Mesenchymal stem cell (in vitro differentiated cells and primary cell): ENCODE data around the gene RUNDC3A.

Experiments
- DNase-seq: peaks from one replicate; pipeline ENCODE4 v3.0.0-alpha.2; 2013
- H2AFZ ChIP-seq: one replicate; pipeline ENCODE4 v1.6.1; 2013; ENCODE audit warnings: low read depth, mild to moderate bottlenecking, control low read depth, inconsistent platforms, low read length, moderate library complexity
- H2AK5ac ChIP-seq: 2 replicates; pipeline ENCODE4 v1.6.1; 2013; ENCODE audit warnings: low read length, moderate library complexity, mild to moderate bottlenecking, inconsistent platforms; ENCODE audit not compliant: severe bottlenecking
- H2BK120ac ChIP-seq: one replicate; pipeline ENCODE4 v1.6.1; 2013; ENCODE audit warnings: low read depth, mild to moderate bottlenecking, inconsistent platforms, low read length, moderate library complexity
- H2BK12ac ChIP-seq, 2 experiments: one replicate each; pipeline ENCODE4 v1.6.1; 2013; ENCODE audit warnings: inconsistent platforms in 2 of 2, low read length in 2 of 2, mild to moderate bottlenecking in 2 of 2, moderate library complexity in 2 of 2, control low read depth in 1 of 2
- H2BK15ac ChIP-seq: one replicate; pipeline ENCODE4 v1.6.1; 2013; ENCODE audit warnings: mild to moderate bottlenecking, low read depth, inconsistent platforms; ENCODE audit not compliant: poor library complexity, severe bottlenecking
- H2BK5ac ChIP-seq: 2 replicates; pipeline ENCODE4 v1.6.1; 2013; ENCODE audit warnings: low read depth, mild to moderate bottlenecking, low read length, control low read depth, inconsistent platforms; ENCODE audit not compliant: poor library complexity, severe bottlenecking
- H3K14ac ChIP-seq, 2 experiments: one replicate each; pipeline ENCODE4 v1.6.1; 2013; ENCODE audit warnings: inconsistent platforms in 2 of 2, low read length in 2 of 2, control low read depth in 1 of 2, mild to moderate bottlenecking in 1 of 2, moderate library complexity in 1 of 2
- H3K18ac ChIP-seq, 2 experiments: one replicate each; pipeline ENCODE4 v1.6.1; 2013; ENCODE audit warnings: inconsistent platforms in 2 of 2, low read length in 2 of 2, control low read depth in 1 of 2, low read depth in 1 of 2, mild to moderate bottlenecking in 1 of 2
- H3K23ac ChIP-seq, 2 experiments: one replicate each; pipeline ENCODE4 v1.6.1; 2013; ENCODE audit warnings: inconsistent platforms in 2 of 2, low read length in 2 of 2, mild to moderate bottlenecking in 2 of 2, moderate library complexity in 2 of 2, control low read depth in 1 of 2
- H3K27ac ChIP-seq: 2 replicates; pipeline ENCODE4 v1.5.1; 2013; ENCODE audit warnings: mild to moderate bottlenecking, moderate library complexity, low read length, control low read depth, inconsistent platforms; ENCODE audit not compliant: poor library complexity, severe bottlenecking
- H3K27me3 ChIP-seq, 2 experiments: 2 replicates each; pipeline versions ENCODE4 v1.6.1 to v1.7.0; 2013; ENCODE audit warnings: low read length in 2 of 2, mild to moderate bottlenecking in 2 of 2, moderate library complexity in 2 of 2, control low read depth in 1 of 2, inconsistent platforms in 1 of 2; ENCODE audit not compliant: control insufficient read depth in 1 of 2, insufficient read depth in 1 of 2
- H3K36me3 ChIP-seq, 2 experiments: 2 replicates each; pipeline versions ENCODE4 v1.6.1 to v1.7.0; 2013; ENCODE audit warnings: low read length in 2 of 2, control low read depth in 1 of 2, inconsistent platforms in 1 of 2, low read depth in 1 of 2, mild to moderate bottlenecking in 1 of 2; ENCODE audit not compliant: insufficient read depth in 2 of 2, control insufficient read depth in 1 of 2
- H3K4ac ChIP-seq, 2 experiments: one replicate each; pipeline ENCODE4 v1.6.1; 2013; ENCODE audit warnings: inconsistent platforms in 2 of 2, low read length in 2 of 2, mild to moderate bottlenecking in 2 of 2, moderate library complexity in 2 of 2, control low read depth in 1 of 2, low read depth in 1 of 2
- H3K4me1 ChIP-seq: 2 replicates; pipeline ENCODE4 v1.6.1; 2013; ENCODE audit warnings: low read depth, low read length, control low read depth; ENCODE audit not compliant: control insufficient read depth, insufficient read depth
- H3K4me2 ChIP-seq: 2 replicates; pipeline ENCODE4 v1.6.1; 2013; ENCODE audit warnings: low read length, mild to moderate bottlenecking, inconsistent platforms; ENCODE audit not compliant: poor library complexity, severe bottlenecking
- H3K4me3 ChIP-seq, 2 experiments: 2 replicates each; pipeline versions ENCODE4 v1.5.1 to v1.7.0; 2013; ENCODE audit warnings: low read length in 2 of 2, mild to moderate bottlenecking in 2 of 2, control low read depth in 1 of 2, low read depth in 1 of 2; ENCODE audit not compliant: insufficient read depth in 1 of 2
- H3K79me1 ChIP-seq: replicated peaks from 2 replicates; pipeline ENCODE4 v1.6.1; 2013; ENCODE audit warnings: mild to moderate bottlenecking, control low read depth, low read length, inconsistent platforms; ENCODE audit not compliant: poor library complexity, severe bottlenecking
- H3K9ac ChIP-seq: 2 replicates; pipeline ENCODE4 v1.7.0; 2013; ENCODE audit warnings: mild to moderate bottlenecking, low read length, moderate library complexity
- H3K9me3 ChIP-seq: 2 replicates; pipeline ENCODE4 v1.7.0; 2013; ENCODE audit warnings: mild to moderate bottlenecking, low read length; ENCODE audit not compliant: control insufficient read depth
- H4K8ac ChIP-seq: one replicate; pipeline ENCODE4 v1.6.1; 2013; ENCODE audit warnings: inconsistent platforms, mild to moderate bottlenecking, low read length, moderate library complexity
- H4K91ac ChIP-seq: one replicate; pipeline ENCODE4 v1.6.1; 2013; ENCODE audit warnings: mild to moderate bottlenecking, low read length, inconsistent platforms
- WGBS: methylation state at CpG from one replicate; pipeline ENCODE4 v1.1.7; 2013; ENCODE audit warnings: mixed read lengths; 5-methylcytosine and 5-hydroxymethylcytosine counted together

The RUNDC3A gene

DNA sequence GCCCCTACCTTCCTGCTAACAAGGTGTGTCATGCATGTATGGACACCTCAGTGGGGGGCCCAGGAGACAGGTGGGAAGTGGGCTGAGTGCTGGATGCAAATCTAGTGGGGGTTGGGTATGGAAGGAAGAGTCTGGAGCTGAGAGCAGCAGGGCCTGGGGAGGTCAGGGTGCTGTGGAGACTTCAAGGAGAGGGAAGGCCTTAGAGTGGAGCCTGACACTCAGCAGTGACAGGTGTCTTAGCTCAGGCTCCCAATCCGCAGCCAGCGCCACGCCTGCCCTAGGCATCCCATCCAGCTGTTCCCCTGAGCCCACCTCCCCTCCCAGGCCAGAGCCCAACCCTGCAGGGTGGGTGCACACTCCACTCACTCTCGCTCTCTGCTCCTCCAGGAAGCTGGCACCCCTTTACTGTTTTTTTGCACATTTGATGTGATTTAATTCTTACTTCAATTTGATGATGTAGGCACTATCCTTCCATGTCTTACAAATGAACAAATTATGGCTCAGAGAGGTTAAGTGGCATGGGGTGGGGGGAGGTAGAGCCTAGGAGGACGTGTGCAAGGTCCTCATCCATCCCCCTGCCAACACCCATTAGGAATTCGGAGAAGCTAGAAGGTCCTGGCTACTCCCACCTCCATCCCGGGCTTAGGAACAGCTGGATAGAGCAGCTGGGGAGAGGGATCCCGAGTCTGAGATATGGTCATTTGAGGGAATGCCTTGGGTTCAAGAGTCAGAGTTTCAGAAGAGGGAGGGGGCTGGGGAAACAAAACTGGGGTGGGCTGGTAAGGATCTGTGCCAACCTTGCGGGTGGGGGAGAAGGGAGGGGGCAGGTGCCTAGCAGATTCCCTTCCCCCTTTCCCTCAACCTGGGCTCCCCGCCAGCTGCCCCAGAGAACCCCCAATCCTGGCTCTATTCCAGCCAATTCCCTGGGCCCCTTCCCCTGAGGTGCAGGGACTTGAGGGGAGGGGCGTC, 53.2 kb downstream of the RUNDC3A start:
- Histone ChIP-seq H3K4me3 (no peak overlapping the region), H2AFZ (no peak overlapping the region), H3K27ac (no peak overlapping the region), H3K9ac (no peak overlapping the region), H2BK12ac (peak overlapping the region; percentile 65 to 69), H3K4me1 (peaks cover 40% of the 10 kb centered on the region), H4K8ac (no peak overlapping the region), H3K23ac (peak overlapping the region in 1 of 2 experiments; percentile 23), H3K79me1 (peaks cover 39% of the 10 kb centered on the region), H2BK120ac (no peak overlapping the region), H3K18ac (peak overlapping the region; percentile 55 to 85), H3K14ac (peak overlapping the region in 1 of 2 experiments; percentile 53), H3K36me3 (peaks cover 0 to 13% of the 10 kb centered on the region in 2 experiments), H4K91ac (peak overlapping the region; percentile 91), H3K27me3 (peaks cover 15 to 19% of the 10 kb centered on the region in 2 experiments), H3K4ac (no peak overlapping the region), H2AK5ac (peak overlapping the region; percentile 63), H2BK15ac (no peak overlapping the region), H3K9me3 (no peaks in the 10 kb centered on the region), H3K4me2 (peak overlapping the region; percentile 85), H2BK5ac (peak overlapping the region; percentile 49)
- 65% methylated on average over 7 of the region's 11 CpGs for WGBS
- no peak for DNase-seq

DNA sequence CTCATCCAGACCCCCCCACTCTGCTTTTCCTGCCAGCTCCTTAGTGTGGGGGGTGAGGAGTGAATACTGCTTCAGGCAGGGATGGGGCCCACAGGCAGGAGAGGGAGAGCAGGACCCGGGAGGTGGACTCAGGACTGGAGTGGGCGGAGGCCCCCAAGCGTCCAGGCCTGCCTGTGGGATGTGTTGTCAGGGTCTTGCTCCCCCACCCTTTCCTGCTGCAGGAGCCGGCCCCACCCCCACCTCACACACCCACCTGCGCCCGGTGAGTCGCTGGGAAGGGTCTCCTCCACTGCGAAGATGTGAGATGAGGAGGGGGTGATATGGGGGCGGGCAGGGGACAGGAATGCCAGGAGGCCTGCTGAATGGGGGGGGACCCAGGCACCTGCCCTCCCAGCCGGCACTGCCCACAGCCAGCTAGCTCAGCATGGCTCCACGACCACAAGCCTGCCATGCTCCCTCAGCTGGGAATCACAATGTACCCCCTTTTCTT, 54.1 kb downstream of the RUNDC3A start:
- no peak for DNase-seq

DNA sequence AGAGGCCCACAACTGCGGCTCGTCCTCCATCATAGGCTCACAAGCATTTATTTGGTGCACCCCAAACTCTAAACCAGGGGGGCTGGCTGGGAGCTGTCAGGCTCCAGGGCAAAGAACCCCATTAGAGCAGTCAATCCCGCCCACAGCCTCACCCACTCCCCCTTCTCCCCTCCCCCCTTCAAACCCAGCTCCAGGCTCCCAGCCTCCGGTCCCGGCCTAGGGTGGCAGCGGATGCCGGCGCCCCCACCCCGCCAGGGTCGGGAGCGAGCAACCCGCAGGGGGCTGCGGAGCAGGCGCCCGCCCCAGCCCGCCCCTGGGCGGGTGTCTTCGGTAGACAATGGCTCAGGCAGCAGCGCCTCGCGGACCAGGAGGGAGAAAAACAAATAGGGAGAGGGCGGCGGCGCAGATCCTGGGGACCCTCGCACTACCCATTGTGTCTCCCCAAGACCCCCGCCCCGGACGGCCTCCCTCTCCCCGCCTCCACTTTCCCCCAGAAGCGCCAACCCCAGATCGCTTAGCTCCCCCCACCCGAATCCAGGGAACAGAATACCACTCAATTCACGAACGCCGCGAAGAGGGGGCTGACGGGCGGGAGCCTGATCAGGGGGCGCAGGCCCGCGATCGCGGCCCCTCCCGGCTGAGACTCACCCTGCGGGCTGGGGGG, 54.7 kb downstream of the RUNDC3A start:
- DNase-seq = peak; percentile 14
- H3K9me3 ChIP-seq = no peaks in the 10 kb centered on the region
- H2AFZ ChIP-seq = peak overlapping the region; percentile 60
- H3K18ac ChIP-seq = peak overlapping the region; percentile 60 to 84
- peak overlapping the region; percentile 79 for H3K9ac ChIP-seq
- no peak overlapping the region for H2BK5ac ChIP-seq
- H3K79me1 ChIP-seq = peaks cover 37% of the 10 kb centered on the region
- no peak overlapping the region for H2BK120ac ChIP-seq
- H3K27ac ChIP-seq = no peak overlapping the region
- H3K14ac ChIP-seq = peak overlapping the region; percentile 51 to 58
- H3K4me3 ChIP-seq = peak overlapping the region; percentile 80 to 84
- peaks cover 24 to 28% of the 10 kb centered on the region in 2 experiments for H3K27me3 ChIP-seq
- no peak overlapping the region for H2AK5ac ChIP-seq
- peak overlapping the region in 1 of 2 experiments; percentile 64 for H3K23ac ChIP-seq
- H3K36me3 ChIP-seq = peaks cover 0 to 13% of the 10 kb centered on the region in 2 experiments
- no peak overlapping the region for H4K91ac ChIP-seq
- peak overlapping the region in 1 of 2 experiments; percentile 66 for H2BK12ac ChIP-seq
- peak overlapping the region; percentile 76 for H2BK15ac ChIP-seq
- H3K4me2 ChIP-seq = peak overlapping the region; percentile 85
- 2% methylated on average over 29 of the region's 45 CpGs for WGBS
- peaks cover 37% of the 10 kb centered on the region for H3K4me1 ChIP-seq
- H3K4ac ChIP-seq = peak overlapping the region in 1 of 2 experiments; percentile 71
- H4K8ac ChIP-seq = peak overlapping the region; percentile 42

More for the DNA sequence above, 54.1 kb downstream of the RUNDC3A start:
- H4K91ac ChIP-seq = peak overlapping the region; percentile 10
- peak overlapping the region; percentile 85 for H3K4me2 ChIP-seq
- H2BK15ac ChIP-seq = no peak overlapping the region
- WGBS = 14% methylated on average over 3 of the region's 11 CpGs
- H3K27me3 ChIP-seq = peaks cover 20 to 26% of the 10 kb centered on the region in 2 experiments
- H3K14ac ChIP-seq = peak overlapping the region in 1 of 2 experiments; percentile 51
- no peak overlapping the region for H3K4ac ChIP-seq
- peaks cover 40% of the 10 kb centered on the region for H3K4me1 ChIP-seq
- no peak overlapping the region for H2BK120ac ChIP-seq
- peak overlapping the region; percentile 80 to 84 for H3K4me3 ChIP-seq
- H2AK5ac ChIP-seq = peak overlapping the region; percentile 8
- H3K9ac ChIP-seq = peak overlapping the region; percentile 79
- peak overlapping the region in 1 of 2 experiments; percentile 60 for H3K18ac ChIP-seq
- no peak overlapping the region for H4K8ac ChIP-seq
- H2BK12ac ChIP-seq = peak overlapping the region; percentile 21 to 66
- H3K79me1 ChIP-seq = peaks cover 39% of the 10 kb centered on the region
- H3K23ac ChIP-seq = peak overlapping the region in 1 of 2 experiments; percentile 64
- no peaks in the 10 kb centered on the region for H3K9me3 ChIP-seq
- no peak overlapping the region for H2BK5ac ChIP-seq
- no peak overlapping the region for H3K27ac ChIP-seq
- H2AFZ ChIP-seq = no peak overlapping the region
- H3K36me3 ChIP-seq = peaks cover 0 to 13% of the 10 kb centered on the region in 2 experiments
